Anterior cingulate cortex (tissue), 58 donors: ENCODE data around the gene CTSW.
"Not testable (repeated sequence)": the region's sequence is repeated elsewhere in the genome, so short reads cannot be mapped to it uniquely, and the experiment has no call there.

Experiments used
- DNase-seq, 58 donors: peaks; one replicate each; lab custom pipeline; 2025; lab: John Stamatoyannopoulos, UW

Gene CTSW

DNA sequence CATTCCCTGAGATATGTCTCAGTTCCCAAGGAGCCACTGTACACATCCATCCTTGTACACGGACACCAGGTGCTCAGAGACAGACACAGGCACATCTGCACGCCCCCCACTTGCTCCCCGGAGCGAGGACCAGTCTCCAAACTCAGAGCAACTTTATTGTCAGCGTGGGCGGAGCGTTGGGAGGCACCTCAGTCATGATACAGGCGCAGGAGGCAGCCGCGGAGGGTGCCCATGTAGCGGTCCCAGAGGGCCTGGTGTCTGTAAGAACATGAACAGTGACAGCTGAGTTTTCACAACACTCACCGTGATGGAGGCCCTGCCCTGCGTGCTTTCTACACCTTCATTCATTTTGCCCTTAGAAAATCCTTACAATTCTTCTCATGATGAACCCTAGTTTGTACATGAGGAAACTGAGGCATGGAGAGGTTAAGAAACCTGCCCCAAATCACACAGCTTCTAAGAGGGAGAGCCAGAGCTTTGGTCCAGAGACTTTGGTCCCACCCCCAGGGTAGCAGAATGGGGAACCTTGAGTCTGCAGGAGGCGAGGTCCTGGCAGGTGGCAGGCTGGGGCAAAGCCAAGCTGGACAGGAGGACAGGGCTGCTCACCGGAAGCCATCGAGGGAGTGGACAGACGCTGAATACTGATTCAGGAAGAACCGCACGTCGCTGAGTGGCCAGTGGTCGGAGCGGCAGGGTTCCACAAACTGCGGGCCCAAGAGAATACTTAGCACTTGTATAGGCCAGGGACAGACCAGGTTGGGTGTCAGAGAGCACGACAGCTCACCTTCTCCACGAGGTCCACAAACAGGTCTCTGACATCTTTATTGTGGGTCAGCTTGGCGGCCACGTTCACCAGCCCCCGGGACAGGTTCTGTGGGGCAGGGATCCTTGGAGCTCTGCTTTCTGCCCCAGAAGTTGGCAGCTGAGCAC is 4.4 kb downstream of the CTSW start:
- DNase-seq = no peak

DNA sequence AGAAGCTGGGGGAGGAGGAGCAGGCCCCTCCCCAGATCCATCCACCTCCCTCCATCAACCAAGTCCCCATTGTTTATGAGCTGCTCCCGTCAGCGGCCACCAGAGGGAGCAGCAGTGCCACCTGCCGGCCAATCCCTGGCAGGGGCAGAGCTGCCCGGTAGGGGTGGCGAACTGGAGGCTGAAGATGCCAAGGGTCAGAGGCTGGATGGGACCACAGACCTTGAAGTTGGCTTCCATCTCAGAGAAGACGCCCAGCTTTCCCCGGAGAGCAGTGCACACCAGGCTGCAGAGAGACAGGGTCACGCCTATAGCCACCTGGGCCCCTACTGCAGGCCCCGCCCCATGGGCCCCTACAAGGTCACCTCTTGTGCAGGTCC is 5.1 kb downstream of the CTSW start:
- DNase-seq = peak in 51 of 58 donors; percentile 19 to 80 (median 57)

DNA sequence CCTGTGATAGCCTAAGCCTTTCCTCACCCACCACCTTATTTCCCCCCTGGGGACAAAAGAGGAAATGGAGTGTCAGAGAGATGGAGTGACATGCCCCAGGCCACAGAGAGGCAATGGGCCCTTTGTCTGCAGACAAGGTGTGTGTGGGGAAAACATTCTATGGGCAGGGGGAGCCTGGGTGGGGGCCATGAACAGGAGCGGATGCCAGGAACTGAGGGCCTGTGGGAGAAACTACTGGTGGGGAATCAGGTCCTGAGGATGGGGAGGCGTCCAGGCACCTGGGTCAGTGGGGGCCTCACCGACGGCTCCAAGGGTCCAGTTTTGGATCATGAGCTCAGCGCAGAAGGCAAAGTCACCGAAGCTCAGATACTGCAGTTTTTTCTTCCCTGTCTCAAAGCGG is 5.6 kb downstream of the CTSW start:
- no peak for DNase-seq

GRCh38 chr11:65885808-65886536 is 6.3 kb downstream of the CTSW start:
- no peak for DNase-seq

GRCh38 chr11:65886826-65887722 is 7.4 kb downstream of the CTSW start:
- no peak for DNase-seq

DNA sequence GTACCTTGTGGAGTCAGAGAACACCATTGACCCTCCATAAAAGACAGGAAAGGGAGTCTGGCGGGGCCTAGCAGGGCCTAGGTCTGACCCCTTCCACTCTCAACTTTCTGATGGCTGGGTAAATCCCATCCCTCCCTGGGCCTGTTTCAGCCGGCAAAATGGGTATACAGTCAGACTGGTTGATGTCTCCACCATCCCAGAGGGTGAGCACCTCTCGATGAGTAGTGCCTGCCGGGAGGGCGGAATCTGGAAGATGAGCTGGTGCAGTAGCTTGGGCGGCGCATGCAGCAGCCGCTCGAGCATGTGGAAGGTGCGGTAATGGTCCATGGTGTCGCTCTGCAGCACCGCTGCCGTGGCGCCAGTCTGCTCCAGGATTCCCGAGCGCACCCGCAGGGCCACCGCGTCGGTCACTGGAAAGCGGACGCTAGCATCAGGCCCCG is 8.1 kb downstream of the CTSW start:
- DNase-seq = peak in 5 of 58 donors; percentile 50 to 76 (median 66)

DNA sequence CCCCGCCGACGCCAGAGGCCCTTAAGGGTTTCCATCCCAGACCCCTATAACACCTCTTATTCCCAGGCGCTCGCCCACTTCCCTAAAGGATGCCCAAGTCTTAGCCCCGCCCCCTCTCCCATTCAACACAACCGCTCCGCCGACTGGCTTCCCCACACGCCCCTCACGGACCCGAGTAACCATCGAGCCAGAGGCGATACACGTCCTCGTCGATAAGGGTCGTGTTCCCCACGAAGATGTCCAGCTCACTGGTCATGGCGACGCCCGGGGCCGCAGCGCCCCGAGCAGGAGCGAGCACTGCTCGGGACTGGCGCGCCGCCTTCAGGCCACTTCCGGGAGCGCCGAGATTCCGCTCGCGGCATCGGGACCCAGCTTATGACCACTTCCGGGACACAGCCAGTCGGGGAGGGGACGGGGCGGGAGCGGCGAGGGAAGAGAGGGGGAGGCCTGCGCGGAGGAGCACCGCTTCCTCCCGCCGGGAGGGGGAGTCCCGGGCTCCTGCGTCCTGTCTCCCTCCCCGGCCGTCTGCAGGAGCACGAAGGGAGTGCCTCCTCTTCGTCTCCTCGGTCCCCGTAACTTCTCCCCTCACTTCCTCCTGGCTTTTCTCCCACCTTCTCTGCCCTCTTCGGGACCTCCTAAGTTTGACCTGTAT is 8.7 kb downstream of the CTSW start, which contains the start of gene FIBP:
FIBP (minus strand) TSS at position 309 of the 652 bp plus-strand sequence; CDS start at position 256, 53 bp downstream.
- peak; percentile 70 to 98 (median 96) for DNase-seq

DNA sequence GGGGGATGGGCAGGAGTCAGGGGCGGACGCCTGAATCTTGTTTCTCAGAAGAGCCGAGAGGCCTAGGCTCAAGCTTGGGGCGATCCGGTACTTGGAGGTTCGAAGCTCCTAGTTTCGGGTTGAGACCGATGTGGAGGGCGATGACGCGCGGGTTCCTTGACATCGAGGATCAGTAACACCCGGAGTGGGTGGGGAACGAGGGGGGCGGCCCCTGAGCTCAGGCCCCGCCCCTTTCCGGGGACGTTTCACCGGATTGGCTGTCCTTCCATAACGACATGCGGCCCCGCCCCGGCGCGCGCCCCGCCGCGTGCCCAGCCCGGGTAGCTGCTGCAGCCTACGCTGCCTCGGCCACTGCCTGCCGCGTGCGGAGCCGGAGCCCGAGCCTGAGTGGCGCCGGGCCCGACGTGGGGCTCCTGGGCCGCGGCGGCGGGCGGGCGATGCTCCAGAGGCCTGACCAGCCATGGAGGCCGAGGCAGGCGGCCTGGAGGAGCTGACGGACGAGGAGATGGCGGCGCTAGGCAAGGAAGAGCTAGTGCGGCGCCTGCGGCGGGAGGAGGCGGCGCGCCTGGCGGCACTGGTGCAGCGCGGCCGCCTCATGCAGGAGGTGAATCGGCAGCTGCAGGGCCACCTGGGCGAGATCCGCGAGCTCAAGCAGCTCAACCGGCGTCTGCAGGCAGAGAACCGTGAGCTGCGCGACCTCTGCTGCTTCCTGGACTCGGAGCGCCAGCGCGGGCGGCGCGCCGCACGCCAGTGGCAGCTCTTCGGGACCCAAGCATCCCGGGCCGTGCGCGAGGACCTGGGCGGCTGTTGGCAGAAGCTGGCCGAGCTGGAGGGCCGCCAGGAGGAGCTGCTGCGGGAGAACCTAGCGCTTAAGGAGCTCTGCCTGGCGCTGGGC is 10.9 kb downstream of the CTSW start, which contains the start of gene CCDC85B:
CCDC85B (plus strand) TSS at position 350 of the 895 bp plus-strand sequence; CDS start at position 461, 111 bp downstream.
- DNase-seq = peak; percentile 75 to 99 (median 96)

GRCh38 chr11:65891219-65892136 is 11.8 kb downstream of the CTSW start:
- DNase-seq = peak in 3 of 58 donors; percentile 19 to 54 (median 29)

DNA sequence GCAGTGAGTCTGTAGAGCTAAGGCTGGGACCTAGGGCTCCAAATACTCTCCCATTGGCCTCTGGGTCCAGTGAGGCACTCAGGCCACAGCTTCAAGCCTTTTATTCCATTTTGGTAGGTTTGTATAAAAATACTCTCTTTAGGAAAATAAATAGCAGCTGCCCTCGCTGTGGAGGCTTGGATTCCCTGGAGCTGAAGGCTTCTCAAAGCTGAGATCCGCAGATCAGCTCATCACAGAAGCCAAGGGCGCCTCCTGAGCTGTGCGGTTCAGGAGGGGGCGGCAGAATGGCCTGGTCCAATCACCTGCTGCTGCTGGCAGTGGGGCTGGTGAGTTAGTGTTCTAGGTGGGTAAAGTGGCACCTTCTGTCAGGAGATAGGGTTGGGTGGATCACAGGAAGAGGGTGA is 12.5 kb downstream of the CTSW start:
- DNase-seq = not testable (repeated sequence)

- DNase-seq = peak in 7 of 58 donors; percentile 18 to 33 (median 24)
Measured at GRCh38 chr11:65892661-65893317, 13.2 kb downstream of the CTSW start.

GRCh38 chr11:65894034-65894591 is 14.5 kb downstream of the CTSW start:
- DNase-seq = no peak

DNA sequence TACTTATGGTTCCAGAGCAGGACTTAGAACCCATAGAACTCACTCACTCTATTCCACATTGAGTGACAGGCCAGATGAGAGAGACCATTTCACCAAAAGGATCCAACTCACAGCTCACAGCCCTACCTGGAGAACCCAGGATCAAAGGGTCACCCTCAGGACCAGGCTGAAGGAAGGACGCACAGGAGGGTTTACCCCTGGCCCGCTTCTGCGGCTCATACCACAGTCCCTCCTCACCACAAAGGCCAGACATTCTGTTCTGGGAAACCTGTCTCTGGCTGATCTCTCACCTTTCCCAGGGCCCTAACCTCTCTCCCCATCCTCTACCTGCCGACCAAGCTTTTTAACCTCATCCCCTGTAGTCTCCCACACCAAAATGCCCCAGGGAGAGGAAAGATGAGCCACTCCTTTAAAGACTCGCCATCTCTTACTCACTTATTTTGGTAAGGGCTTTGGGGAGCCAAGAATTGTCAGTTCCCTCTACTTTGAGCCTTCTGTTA is 15.9 kb downstream of the CTSW start:
- no peak for DNase-seq

DNA sequence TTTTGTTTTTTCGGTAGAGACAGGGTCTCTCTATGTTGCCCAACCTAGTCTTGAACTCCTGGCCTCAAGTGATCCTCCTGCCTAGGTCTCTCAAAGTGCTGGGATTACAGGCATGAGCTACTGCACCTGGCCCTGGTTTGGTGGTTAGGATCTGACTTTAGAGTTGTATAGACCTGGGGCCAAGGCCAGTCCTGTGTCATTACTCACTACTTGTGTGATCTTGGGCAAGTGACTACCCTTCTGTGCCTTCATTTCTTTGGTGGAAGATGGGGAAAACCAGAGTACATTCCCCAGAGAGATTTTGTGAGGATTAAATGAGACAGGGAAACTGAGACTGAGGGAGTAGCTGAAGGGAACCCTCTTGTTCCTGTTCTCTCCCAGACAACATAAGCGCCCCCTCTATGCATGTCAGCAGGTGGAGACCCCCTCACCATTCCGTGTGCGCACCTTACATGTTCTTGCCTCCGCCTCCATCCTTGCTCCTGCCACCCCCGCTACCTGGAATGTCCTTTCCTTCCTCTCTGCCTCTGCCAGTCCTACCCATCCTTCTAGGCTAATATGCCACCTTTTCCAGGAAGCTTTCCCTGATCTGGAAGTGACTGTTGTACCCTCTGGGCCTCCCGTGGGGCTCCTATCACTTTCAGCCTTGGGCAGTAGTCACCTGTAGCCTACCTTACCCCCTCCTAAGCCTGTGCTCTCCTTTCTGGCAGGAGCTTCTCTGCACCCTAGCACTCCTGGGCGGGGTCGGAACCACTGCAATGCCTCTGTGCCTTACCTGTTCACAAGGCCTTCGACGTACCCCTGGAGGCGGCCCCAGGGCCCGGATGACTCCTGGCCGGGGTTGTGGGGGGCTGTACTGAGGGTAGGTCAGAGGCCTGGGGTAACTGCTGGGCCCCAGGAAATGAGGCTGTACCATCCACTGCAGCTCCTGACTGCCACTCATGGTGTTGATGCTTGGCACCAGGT is 16.7 kb downstream of the CTSW start:
- no peak for DNase-seq

- no peak for DNase-seq
Measured at GRCh38 chr11:65897020-65897471, 17.4 kb downstream of the CTSW start.
